ENCODE results near the gene PEG3.
"Not testable (repeated sequence)": the region's sequence is repeated elsewhere in the genome, so short reads cannot be mapped to it uniquely, and the experiment has no call there.

Gene PEG3

DNA sequence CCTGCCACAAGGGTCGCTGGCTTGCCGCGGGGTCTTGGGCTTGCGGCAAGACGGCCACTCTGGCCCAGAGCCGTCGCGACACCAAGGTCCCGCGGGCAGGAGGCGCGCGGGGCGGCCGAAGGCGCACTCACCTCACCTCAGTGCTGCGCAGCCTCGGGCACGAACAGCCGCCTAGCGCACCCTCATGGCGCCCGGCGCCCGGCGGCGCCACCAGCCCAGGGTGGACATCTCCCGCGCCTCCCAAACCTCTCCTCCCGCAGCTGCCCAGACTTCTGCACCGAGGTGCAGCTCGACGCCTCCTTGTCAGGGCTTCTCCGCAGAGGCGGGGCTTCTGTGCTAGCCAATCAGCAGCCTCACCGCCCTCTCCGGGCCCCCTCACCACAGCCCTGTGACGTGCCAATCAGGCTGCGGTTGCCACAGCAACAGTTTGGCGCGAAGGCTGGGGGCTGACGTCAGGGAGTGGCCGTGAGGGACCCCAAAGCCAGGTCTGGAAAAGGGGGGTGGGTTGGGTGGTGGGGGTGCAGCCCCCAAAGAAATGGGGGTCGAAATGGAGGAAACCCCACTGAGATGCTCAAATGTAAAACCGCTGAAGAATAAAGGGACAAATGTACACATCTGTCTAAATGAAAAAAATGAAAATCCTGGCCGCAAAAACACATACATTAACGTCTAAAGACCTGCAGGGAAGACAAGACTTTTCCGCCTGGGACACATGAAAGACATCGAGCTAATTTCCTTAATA is at the start of gene PEG3, which contains the start of gene ZIM2:
PEG3 (minus strand) TSS at position 276 of the 742 bp plus-strand sequence. CDS start 16,071 bp downstream, outside the sequence.
ZIM2 (minus strand) TSS at position 276 of the 742 bp plus-strand sequence. CDS start 16,449 bp downstream, outside the sequence.
- DNase-seq, result no peak

GRCh38 chr19:56885173-56885985 is 44.9 kb upstream of the PEG3 start:
- DNase-seq, result no peak

DNA sequence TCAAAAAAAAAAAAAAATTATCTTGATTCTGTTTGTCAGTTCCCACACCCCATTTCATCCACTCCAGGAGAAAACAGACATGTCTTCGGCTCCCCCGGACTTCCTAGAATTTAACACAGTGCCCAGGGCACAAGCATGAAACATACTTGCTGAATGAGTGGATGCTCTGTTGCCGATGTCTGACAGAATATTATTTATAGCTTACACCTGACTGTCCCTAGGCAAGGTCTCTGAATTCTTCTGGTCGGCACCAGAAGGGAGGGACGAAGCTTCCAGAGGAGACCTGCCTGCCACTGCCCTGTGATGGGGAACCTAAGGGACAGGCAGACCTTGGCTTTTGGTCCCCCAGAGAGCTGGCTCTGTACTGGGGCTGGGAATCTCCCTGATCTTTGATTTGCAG is 43.9 kb upstream of the PEG3 start:
- DNase-seq, result no peak

DNA sequence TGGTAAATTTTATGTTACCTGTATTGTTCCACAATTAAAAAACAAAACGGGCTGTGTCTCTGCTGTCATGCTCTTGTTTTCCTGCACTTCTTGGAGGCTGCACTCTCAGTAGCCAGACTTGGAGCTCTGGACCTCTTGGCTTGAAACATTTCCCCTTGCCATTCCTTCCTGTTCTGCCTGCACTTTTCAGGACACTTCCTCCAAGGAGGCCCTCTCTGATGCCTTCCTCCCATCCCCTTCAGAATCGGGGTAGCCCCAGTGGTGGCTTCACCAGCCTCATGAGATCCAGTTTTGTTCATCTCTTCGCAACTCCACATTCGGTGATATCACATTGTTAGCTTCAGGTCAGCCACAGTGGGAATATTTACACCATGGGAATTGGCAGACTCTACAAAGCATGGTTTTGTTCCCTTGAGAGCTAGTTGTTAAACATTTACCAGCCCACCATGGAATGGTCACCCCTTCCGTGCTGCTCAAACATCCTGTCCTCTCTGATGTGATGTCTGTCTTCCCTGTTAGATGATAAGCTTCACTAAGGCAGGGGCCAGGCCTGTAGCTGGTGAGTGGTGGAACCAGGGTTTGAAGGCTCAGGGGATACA is 40.2 kb upstream of the PEG3 start:
- DNase-seq, result no peak

- DNase-seq, result no peak
Observed at GRCh38 chr19:56877069-56877715, 36.7 kb upstream of the PEG3 start.

DNA sequence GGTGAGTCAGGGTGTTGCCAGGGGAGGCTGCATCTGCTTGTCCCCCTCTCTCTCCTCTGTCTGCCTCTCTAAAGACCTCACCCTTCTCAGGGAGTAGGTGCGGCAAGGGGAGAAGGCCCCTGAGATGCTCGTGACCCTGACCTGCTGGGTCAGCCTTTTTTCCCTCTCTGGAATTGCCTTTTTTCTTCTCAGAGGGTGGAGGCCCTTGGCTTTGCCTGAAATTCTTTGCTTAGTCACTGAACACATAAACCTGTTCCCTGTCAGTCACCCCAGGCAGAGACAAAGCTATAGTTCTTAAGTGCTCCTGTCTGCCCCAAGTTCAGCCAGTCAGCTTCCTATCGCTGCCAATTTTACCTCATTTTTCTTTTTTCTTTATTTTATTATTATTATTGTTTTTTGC is 35.2 kb upstream of the PEG3 start:
- DNase-seq, result no peak

DNA sequence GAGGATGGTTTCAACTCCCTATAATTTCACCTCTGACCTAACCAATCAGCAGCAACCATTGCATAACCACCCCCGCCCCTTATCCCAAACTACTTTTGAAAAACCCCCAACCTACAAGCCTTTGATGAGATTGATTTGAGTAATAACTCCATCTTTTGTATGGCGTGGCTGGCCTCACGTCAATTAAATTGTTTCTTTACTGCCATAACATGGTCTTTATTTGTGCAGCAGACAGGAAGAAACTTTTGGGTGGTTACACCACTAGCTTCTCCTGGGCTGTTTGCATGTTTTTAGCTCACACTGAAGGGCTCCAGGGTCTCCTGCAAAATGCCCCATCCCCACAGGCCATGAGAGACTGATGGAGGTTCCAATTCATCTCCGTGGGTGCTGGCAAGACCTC is 34.0 kb upstream of the PEG3 start:
- no peak for DNase-seq

DNA sequence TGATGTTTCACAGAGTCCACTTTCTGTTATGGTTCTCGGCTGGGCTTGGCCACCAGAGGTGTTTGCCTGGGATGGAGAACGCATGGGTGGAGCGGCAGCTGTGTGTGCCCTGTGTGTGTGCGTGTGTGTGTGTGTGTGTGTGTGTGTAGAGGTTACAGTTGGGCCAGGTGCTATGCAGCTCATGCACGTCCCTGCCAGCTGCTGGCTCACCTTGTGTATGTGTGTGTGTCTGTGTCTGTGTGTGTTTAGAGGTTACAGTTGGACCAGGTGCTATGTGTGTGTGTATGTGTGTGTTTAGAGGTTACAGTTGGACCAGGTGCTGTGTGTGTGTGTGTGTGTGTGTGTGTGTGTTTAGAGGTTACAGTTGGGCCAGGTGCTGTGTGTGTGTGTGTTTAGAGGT is 33.0 kb upstream of the PEG3 start:
- DNase-seq, result no peak

GRCh38 chr19:56869886-56870285 is 29.4 kb upstream of the PEG3 start:
- DNase-seq, result no peak

- DNase-seq, result no peak
Observed at GRCh38 chr19:56868446-56868845, 27.9 kb upstream of the PEG3 start.

DNA sequence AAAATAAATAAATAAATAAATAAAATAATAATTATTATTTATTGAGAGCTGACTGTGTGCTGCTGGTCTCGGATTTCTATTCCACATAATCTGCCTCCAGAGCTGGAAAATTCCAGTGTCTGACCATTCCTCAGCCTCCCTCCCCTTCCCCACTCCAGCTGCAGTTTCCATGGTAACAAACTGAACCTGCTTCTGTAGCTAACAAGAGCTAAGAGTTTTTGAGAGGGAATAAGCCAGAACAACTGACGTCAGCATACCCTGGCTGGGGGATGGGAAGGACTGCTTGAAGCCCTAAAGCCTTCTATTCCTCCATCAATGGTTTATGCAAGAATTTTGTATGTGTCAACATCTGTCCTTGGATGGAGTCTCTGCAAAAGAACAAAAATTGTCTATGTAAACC is 26.0 kb upstream of the PEG3 start:
- no peak for DNase-seq

- no peak for DNase-seq
Observed at GRCh38 chr19:56864443-56865125, 24.1 kb upstream of the PEG3 start.

GRCh38 chr19:56862741-56863140 is 22.2 kb upstream of the PEG3 start:
- no peak for DNase-seq

DNA sequence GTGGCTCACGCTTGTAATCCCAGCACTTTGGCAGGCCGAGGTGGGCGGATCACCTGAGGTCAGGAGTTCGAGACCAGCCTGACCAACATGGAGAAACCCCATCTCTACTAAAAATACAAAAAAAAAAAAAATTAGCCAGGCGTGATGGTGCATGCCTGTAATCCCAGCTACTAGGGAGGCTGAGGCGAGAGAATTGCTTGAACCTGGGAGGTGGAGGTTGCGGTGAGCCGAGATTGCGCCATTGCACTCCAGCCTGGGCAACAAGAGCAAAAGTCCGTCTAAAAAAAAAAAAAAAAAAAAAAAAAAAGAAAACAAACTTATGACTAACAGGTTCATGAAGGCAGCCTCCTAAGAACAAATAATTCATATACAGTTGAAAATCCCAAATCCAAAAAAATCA is 19.9 kb upstream of the PEG3 start:
- not testable (repeated sequence) for DNase-seq

DNA sequence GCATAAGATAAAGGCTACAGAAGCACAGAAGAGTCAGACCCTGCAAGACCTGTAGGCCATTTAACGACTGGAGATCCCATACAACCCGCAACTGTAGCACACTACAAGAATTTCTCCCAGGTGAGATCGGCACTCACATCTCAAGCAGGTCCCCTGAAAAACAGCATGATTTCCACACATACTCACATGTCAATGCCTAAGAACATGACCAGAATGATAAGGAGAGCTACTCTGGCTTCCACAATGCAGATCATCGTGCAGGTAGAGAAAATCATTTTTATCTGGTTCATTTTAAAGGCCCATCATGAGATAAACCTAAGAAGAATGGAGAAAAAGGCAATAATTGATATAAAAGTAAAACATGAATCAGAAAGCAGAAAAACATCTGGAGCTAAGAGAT is 17.5 kb upstream of the PEG3 start:
- DNase-seq, result no peak

DNA sequence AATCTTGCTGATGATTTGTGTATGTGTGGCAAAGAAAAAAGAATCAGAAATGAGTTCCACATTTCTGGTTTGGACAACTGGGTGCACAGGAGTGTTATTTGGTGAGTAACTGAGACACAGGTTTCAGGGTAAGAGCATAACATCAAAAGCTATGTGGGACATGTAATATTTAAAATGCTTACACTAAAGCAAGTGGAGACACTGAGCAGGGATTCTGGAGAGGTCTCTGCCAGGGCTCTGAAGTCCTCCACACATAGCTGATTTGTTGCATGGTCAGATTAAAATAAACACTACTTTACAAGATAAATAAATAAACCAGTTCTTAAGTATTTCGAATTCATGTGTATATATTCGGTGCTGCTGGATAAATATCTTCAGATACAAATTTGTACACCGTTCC is 16.3 kb upstream of the PEG3 start:
- DNase-seq, result no peak

DNA sequence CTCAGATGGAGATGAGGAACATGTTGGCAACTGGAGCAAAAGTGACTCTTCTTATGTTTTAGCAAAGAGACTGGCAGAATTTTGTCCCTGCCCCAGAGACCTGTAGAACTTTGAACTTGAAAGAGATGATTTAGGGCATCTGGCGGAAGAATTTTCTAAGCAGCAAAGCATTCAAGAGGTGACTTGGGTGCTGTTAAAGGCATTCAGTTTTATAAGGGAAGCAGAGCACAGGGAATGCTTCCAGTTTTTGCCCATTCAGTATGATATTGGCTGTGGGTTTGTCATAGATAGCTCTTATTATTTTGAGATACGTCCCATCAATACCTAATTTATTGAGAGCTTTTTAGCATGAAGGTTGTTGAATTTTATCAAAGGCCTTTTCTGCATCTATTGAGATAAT is 11.8 kb upstream of the PEG3 start:
- not testable (repeated sequence) for DNase-seq

DNA sequence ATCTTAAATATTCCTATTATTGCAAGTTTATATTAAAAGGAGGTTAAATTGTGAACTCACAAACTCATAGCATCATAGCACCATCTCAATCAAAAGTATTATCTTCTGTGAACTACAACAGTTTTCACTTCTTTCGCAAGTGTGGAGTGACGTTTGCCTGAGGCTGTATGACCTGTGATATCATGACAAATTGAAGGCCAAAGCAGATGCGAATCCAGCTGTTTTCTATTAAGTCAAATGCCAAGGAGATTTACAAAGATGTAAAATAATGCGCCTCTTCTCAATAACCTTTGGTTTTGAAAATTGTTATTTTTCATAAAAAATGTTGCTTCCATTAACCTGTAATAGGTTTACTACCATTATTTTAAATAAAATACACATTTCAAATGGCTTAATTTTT is 7.6 kb upstream of the PEG3 start:
- no peak for DNase-seq

DNA sequence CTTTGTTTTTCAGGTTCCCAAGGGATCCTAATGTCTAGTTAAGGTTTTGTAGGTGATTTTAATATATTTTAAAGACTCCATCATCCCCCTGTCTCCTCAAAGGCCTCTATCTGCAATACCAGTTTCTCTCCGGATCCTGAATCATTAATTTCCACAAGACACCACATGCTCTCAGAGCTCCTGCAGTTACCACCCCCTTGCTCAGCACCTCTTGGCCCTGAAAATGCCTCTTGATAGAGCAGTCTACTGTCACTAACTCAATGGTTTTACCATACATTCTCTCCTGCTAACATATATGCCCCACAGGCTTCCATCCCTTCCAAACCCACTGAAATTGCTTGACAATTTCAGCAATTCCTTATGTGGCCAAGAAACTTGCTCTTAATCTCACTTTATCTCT is 1.9 kb upstream of the PEG3 start:
- no peak for DNase-seq

DNA sequence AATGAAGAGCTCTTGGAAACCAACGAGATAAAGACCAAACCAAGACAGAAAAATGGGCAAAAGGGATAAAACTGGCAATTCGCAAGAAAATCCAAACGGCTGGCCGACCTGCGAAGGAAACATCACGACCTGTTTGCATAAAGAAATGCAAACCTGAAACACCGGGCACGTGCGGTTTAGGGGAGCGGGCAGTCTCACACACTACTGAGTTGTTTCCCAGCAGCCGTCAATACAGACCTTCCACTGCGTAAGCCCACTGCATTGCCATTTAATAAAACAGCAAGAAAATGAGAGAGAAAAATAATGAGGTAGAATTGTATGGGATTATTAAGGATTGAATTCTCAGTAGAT is 642 bp upstream of the PEG3 start:
- no peak for DNase-seq

GRCh38 chr19:56839652-56840450 is 675 bp downstream of the PEG3 start:
- no peak for DNase-seq

Measured in NK-92 treated with Interleukin-12 subunit alpha and Interleukin-12 subunit beta, amount 100 ng/mL, for 24 hours (cell line).